Lung microvascular endothelial cell (primary cell): ENCODE data around the gene ROS1. TPM values are rescaled to one million over a fixed set of nuclear protein-coding genes. Genes with fewer than 3 reads are reported as not detected.
A peak's percentile ranks its signal among the peaks of the same experiment; 100 is the strongest.

ENCODE experiments used
- DNase-seq, 2 donors: peaks; one replicate each; pipeline versions ENCODE4 v3.0.0 to v3.0.0-alpha.2; 2010; ENCODE audit warnings: low read depth in 2 of 2
- total RNA-seq: library from RNA; depleted of rRNA; stranded (reverse); fragments of >200 nt; gene quantifications from 2 replicates; pipeline ENCODE4 v1.2.1, GENCODE V29; 2014

ROS1 gene
- total RNA-seq, 1 donor from 2014 or later, result not detected

DNA sequence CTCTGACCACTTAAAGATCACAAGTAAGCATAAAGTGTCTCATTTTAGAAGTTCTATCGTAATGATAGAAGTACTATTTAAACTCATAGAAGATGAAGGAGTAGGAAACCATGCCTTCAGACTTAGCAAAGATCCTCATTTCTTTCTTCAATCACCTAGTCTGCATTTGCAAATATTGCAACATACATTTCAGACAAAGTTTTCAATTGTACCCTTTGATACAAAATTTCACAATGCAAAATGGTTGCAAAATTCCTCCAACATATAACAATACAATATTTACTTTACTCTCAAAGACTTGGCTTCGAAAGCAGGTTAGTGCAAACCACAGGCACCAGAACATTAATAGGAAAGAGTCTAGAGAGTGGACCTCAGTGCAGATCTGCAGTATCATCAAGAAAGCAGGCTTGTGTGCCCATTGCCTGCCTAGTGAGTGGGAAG is 16.1 kb upstream of the ROS1 start:
- no peak for DNase-seq

DNA sequence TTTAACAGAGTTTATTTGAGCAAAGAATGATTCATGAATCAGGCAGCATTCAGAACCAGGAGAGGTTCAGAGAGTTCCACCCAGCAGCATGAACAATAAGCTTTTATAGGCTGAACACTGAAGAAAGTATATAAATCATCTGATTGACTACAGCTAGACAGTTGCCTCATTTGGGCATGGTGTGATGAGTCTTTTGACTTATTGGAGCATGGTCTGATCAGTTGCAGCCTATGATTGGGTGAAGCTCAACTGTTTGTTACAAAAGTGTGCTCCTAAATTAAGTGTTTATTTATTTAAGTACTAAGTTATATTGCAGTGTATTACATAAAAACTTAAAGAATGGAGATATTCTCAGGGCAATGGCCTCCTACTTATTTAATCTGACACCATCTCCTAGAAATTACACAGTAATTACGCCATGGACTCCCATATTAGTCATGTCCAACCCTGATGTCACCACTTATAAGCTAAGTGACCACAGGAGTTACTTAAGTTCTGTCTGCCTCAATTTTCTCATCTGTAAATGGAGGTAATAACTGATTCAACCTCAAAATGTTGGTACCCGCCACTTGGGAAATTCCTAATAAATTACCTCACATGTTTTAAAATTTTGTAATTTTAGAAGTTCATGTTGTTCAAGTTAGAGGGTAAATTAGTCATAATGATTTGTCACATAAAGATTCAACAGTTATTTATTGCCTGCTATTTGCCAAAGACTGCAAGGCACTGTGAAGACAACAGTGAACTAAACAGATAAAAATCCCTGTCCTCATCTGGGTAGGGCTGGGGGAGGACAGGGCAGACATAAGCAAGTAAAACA is 15.2 kb upstream of the ROS1 start:
- DNase-seq, result no peak

DNA sequence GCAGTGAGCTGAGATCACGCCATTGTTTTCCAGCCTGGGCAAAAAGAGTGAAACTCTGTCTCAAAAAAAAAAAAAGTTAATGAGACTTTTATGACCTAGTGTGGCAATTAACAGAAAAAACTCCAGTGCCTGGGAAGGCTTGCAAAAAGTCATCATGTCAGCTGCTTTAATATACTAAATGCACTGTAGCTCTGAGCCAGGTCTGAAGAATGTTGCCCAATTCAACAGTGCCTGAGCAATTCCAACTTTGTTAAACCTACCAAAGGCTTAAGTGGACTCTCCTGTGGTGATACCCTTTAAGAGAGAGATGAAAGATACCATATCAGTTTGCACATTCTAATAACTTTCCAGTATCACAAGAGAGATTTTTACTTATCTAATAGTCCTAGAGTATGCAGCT is 6.5 kb upstream of the ROS1 start:
- DNase-seq, result no peak

DNA sequence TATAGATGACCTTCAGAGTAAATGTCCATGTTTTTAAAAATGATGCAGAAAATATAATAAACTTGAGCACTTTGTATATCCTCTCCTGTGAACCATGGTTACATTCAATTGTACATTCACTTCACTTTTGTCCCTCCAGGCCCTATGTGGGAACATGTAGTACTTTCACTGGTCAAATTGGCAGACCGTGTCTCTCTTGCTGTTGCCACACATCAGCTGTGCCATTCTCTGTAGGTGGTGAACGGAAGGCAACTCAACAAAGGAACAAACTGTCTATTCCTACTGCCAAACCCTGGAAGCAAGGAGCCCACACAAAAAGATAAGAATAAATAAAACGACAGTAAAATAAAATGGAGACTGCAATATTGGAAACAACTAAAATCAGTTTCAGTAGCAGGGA is 2.0 kb downstream of the ROS1 start:
- DNase-seq, result no peak

DNA sequence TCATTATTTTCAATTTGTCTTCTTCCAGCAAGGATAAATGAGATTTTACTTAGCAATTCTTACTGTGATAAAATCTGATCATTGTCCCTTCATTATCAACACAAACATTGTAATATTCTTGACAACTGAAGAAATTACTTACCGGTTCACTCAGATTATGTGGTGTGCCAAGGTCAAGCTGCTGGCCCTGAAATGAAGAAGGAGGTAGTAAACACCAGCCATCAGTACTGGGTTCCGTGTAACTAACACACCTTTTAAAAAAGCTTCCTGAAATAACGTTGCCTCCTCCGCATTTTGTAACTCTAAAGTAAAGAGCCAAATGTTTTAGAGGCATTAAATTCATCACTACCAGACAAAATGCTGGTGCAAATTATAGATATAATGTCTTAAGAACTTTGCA is 7.4 kb downstream of the ROS1 start:
- DNase-seq, result no peak

DNA sequence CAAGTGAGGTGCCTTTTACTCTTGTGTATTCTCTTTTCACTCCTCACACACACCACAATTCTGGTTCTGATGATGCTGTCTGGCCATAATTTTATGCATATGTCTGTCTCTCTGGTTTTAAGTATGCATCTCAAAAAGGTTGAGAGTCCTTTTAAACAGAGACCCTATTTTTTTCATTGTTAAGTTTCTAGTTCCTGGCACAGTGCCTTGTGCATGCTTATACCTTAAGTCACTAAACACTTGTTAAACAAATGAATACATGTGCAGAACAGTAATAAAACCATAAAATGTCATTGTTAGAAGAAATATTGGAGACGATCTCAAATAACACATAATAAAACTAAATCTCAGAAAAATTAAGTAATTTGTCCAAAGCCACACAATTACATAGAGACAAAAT is 7.9 kb downstream of the ROS1 start:
- DNase-seq, result no peak

DNA sequence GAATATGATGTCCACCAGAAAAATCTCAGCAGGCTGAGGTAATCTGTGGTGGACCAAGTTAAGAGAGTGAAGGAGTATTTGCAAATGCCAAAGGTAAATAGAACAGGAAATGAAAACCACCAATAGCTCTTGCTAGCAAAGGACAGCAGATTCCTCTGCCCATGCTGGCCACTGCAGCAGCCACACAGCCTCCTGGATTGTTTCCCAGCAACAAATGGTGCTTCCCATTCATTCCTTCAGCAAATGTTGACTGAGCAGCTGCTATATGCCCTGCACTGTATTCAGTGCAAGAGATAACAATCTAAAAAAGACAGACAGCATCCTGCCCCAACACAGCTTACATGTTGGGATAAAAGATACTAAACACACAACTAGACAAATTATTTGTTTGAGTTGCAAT is 11.0 kb downstream of the ROS1 start:
- no peak for DNase-seq

DNA sequence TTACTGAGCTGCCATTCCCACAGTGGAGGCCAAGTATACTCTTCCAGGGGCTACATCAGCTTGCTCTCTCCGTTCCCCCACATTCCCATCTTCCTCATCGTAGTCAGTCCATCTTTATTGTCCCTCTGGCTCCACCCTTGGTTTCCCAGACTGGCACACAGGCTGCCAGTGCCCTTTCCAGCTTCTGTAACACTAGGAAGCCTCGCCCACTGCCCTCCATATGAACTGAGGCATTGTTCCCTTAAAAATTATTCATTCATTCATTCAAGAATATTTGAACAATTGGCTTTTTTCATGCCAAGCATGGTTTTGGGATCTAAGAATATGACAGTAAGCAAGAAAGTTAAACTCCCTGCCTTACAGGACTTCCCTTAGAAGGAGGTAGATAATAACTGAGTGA is 14.3 kb downstream of the ROS1 start:
- no peak for DNase-seq

DNA sequence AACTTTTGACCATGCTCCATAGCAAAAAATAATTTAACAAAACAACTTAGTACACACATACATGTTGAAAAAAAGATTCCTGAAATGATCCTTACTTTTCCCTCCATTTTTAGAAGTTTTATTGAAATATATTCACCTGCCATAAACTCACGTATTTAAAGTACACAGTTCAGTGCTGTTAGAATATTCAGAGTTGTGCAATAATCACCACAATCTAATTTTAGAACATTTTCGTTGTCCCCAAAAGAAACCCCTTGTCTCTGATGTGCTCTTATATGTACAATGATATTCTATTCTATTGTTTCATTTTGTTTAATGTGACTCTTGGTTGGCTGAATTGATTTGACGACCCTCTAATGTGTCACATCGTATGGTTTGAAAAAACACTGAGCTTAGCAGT is 15.9 kb downstream of the ROS1 start:
- no peak for DNase-seq

DNA sequence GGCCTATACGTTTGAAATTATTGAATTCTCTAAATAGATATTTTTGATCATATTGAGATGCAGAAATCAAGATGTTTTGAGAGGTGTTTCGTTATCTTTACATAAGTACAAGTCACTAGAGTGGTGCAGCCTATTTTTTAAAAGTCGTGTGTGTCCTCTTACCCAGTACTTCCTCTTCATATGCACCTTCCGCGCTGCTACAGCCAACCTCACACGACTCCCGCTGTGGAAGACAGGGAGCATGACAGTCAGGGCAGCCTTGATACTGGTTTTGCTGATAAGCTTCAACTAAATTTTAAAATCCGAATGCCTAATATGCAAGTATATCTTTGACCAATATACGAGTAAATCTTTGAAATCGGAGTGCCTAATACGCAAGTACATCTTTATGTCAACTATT is 16.3 kb downstream of the ROS1 start:
- no peak for DNase-seq

DNA sequence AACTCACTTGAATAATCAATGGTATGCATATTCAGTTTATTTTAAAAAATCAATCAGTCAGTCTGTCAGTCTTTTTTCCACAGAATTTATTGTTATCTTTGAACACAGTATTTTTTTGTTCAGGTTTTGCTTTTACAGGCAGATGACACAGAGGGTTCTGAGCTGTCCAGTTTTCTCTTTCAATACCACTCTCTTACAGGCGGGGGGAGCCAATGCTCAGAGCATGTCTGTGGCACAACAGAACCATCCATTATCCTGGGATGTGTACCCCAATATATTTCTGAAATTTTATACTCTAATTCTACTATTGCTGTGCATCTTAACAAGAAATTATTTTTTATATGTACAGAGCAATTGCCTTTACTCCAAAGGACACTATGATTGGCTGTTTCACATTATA is 21.2 kb downstream of the ROS1 start:
- peak in 1 of 2 donors; percentile 13 for DNase-seq

DNA sequence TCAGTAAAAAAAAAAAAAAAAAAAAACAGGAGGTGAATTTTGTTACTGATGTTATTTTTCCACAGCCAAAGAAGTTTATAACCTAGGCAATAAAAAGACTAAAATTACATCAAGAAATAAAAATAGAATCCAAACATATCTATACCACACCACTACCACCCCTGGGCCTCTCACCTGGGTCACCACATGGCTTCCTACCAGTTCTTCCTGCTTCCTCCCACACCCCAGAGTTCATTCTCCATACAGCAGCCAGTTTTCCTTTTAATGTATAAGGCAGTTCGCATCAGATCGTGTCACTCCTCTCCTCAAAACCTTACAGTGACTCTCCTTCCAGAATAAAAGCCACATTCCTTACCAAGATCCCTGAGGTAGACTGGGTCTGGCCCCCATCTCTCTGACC is 23.9 kb downstream of the ROS1 start:
- DNase-seq, result peak in 1 of 2 donors; percentile 5

DNA sequence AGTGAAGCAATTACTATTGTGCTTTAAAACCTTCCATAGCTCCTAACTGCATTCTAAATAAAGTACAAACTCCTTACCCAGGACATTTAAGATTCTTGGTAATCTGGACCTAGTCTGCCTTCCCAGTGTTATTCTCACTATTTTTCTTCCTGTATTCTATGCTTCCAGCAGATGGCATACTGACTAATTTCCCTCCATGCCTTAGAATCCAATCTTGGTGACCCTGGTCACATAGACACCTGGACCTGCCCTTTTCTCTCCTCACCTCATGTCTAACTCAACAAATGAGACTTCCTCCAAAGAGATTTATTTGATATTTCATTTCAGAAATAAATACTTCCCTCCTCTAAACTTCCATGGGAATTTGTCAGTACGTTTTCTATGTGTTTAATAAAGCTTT is 25.8 kb downstream of the ROS1 start:
- DNase-seq, result peak; percentile 2 to 8

DNA sequence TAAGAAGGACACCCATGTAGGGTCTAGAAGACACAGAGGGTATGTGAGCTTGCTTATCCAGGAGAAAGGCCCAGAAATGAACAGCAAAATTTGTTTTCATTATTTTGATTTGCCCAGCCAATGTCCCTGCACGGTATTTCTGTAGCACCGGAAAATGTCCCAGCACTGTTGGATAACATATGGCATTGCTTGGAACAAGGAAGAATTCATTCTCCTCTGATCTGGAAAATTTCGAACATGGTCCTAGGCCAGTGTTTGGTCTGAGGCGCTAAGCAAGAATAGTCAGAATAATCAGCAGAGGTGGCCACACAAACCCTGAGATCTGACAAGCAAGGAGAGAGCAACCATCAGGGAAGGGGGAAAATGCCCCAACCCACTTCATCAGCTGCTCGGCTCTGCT is 26.6 kb downstream of the ROS1 start:
- DNase-seq, result no peak

DNA sequence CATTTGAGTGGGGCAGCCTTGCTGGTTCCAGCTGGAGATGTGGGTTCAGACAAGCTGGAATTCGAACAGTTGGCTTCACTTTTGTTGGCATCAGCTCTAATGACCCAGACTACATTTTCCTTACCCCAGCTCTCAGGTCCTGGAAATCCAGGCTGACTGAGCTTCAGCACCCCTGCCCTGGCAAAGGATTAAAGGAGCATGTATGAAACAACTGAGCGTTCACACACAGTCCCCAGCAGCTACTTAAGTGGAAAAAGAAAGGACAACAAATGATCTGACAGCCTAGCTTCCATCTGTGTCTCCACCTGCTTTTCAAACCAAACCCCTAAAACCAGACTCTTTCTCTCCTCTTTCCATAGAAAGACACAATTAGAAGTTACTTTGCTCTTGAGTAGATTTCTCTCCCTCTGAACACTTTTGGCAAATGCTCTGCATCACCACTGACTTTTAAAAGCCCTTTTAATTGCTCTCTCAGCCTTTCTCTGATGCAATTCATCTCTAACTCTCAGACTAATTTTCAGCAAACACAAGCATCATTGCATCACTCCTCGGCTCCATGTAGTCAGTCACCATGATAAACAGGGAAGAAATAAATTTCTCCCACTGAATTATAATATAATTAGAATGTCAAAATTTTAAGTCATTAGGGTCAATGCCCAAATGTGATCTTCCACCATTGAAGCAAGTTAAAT is 28.1 kb downstream of the ROS1 start:
- DNase-seq, result no peak

DNA sequence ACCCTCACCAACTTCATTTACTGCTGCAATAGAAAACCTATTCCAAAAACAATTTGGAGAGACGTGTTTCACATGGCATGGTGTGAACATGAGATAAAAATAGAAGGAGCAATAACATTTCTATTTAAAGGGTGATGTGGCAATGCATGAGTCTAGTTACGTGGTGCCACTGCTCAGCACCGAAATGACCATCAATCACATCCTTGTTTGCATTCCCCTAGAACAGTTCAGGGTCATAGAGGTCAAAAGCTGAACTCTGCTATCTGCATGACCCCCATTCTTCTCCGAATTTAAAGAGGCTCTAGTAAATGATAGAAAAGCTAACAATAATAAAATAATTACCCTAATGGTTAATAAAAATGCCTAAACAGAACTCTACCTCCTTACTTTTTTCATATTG is 29.5 kb downstream of the ROS1 start:
- DNase-seq, result no peak

DNA sequence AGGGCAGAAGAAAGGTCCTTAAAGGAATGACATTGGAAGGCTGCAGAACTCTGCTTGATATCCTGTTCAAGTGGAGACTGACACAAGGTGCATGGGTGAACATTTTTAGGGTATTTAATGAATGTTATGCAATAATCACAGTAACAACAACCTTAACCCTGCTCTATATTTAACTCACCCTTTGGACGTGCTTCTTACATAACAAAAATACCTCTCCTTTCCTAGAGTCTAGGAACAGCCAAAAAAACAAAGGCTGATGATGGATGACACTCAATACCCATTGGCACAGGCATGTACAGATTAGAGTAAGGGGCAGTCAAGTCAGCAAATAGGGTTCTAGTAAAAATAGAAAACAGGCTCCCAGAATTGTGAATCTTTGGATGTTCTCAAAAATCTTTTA is 30.6 kb downstream of the ROS1 start:
- no peak for DNase-seq

DNA sequence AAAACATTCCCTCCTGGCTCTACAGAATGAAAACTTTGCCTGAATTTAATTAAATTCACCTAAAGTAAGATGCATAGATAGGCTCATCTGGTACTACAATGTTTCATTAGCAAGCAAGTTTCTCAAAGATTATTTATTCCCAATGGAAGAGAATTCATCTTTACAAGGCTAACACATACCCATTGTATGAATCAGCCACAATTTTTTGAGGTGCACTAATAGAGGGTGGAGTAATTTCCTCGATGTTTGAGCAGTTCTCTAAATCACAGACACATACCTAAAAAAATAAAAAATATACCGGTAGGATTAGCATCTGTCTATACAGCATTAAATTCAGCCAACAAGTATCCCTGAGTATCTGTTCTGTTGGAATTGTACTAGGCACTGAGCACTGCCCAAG is 32.7 kb downstream of the ROS1 start:
- no peak for DNase-seq

DNA sequence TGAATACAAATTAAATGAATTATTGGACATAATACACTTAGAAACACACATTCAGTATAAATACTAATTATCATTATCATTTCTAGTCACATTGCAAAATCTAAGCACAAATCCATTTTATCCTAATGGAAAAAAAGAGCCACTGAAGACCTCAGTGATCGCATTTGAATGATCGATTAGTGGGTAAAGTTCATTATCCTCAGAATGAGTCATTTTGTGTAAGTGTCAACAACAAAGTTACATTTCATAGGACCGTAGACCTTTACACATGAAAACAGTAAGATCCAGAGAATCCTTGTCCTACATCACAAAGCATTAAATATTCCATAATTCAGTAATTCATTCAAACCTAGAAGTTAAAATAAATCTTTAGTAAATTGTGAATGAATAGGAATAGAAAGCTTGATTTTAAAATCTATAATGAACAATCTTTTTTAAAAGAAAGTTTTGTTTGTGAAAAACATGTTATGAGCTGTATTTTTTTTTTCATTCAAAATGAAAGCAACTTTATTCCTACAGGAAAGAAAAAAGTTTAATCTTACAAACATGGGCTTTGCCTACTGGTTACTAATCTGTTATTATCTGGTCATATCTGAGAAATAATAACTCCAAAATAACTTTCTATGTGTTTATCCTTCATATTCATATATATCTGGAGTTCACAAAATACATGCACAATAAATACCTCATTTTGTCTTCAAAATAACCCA is 33.7 kb downstream of the ROS1 start:
- DNase-seq, result no peak

DNA sequence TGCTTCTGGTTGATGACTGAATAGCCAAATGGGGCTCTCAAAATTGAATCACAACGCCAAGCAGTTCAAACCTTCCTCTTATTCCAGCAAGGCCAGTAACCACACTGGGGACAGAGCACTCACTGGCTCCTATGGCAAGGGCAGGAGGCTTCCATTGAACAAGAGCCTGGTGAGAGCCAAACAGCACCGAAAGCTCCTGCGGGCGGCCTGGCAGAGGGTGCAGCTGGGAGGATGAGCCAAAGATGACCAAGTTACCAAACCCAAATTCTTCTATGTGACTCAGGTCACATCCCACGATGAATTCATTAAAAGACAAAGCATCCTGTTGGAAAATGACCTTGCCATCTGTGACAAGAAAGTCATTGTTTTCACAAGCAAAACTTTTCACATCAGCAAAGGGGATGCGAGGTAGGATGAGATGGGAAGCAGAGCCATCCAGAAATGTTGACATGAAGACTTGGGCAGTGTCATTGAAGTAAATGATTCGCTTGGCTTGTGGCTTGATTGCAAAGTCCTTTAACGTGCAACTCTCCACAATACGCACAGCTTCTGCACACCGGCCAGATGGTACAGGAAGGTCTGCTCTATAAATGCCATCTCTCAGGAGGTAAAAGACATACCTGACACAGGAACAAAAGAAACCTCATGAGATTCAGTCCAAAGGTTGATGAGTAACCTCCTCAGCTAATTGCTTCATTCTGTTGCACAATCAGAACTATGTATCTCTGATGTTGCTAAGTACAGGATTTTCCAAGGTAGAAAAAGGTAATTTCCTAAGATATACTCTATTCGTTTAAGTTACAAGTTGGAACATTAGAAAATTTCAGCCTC is 36.3 kb downstream of the ROS1 start:
- no peak for DNase-seq

DNA sequence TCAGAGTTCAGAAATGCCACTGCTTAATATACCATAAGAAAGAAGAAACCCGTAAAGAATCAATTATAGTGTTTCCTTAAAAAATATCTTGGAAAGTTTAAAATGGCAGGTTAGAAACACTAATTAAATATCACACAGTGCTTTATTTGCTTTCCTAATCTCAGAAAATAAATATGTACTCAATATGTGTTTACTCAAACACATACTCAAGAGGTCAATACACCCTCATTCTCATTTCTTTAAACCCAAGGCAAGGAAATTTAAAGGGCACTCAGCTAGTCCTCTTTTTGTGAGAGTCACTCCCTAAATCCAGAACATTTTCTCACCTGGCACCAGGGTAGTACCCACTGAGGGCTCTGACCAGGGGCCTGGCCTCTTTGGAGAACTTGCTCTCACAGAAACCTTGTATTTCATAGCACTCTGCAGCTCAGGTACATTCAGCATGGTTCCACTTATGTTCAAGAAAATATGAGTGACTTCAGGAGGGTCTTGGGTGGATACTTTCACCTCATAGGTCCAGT is 38.2 kb downstream of the ROS1 start:
- DNase-seq, result no peak
